Kasumi-1 (cell line): ENCODE results near the gene KCNQ1.
A peak's percentile ranks its signal among the peaks of the same experiment; 100 is the strongest.

Source experiments
- DNase-seq, 2 experiments: peaks; one replicate each; lab custom pipeline; 2025; lab: John Stamatoyannopoulos, UW

Gene KCNQ1

GRCh38 chr11:2409611-2410468 is 35.0 kb upstream of the KCNQ1 start:
- no peak for DNase-seq

- DNase-seq: no peak
These were observed 34.2 kb upstream of the KCNQ1 start for GRCh38 chr11:2410616-2411015.

GRCh38 chr11:2411446-2412305 is 33.1 kb upstream of the KCNQ1 start:
- no peak for DNase-seq

- DNase-seq: no peak
These were observed 32.5 kb upstream of the KCNQ1 start for GRCh38 chr11:2412323-2412722.

- DNase-seq: no peak
These were observed 30.8 kb upstream of the KCNQ1 start for GRCh38 chr11:2413742-2414579.

- DNase-seq: no peak
These were observed 30.2 kb upstream of the KCNQ1 start for GRCh38 chr11:2414616-2415015.

GRCh38 chr11:2415171-2415570 is 29.6 kb upstream of the KCNQ1 start:
- no peak for DNase-seq

- DNase-seq: no peak
These were observed 29.0 kb upstream of the KCNQ1 start for GRCh38 chr11:2415601-2416380.

GRCh38 chr11:2416765-2417164 is 28.0 kb upstream of the KCNQ1 start:
- no peak for DNase-seq

GRCh38 chr11:2417856-2418692 is 26.7 kb upstream of the KCNQ1 start:
- DNase-seq: no peak

GRCh38 chr11:2418693-2419360 is 26.0 kb upstream of the KCNQ1 start:
- DNase-seq: no peak

- peak; percentile 57 to 69 for DNase-seq
These were observed 24.9 kb upstream of the KCNQ1 start for GRCh38 chr11:2419638-2420501.

GRCh38 chr11:2420502-2421225 is 24.1 kb upstream of the KCNQ1 start:
- peak; percentile 80 to 85 for DNase-seq

- no peak for DNase-seq
These were observed 23.4 kb upstream of the KCNQ1 start for GRCh38 chr11:2421226-2421994.

- no peak for DNase-seq
These were observed 22.8 kb upstream of the KCNQ1 start for GRCh38 chr11:2421996-2422395.

- DNase-seq: no peak
These were observed 22.2 kb upstream of the KCNQ1 start for GRCh38 chr11:2422461-2423156.
